ENCODE data around the gene PTPN11.

DNA sequence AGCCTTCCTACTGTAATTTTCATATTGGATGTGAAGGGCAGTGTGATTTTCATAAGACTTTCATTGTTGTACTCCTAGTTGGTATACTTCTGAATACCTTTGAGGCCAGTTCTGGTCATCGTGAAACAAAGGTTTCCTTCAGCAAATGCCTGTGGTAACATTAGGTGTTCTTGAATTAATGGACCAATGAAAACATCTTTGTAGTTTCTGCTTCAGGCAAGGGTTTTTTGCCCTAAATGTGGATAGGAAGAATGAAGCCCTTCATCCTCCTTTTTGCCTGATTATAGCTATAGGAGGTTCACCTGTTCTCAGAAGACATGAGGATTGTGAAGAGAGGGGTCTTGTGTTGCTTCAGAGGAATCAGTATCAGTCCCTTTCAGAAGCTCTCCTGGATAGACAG, 60.7 kb downstream of the PTPN11 start:
- TF ChIP-seq, protein P1, sequence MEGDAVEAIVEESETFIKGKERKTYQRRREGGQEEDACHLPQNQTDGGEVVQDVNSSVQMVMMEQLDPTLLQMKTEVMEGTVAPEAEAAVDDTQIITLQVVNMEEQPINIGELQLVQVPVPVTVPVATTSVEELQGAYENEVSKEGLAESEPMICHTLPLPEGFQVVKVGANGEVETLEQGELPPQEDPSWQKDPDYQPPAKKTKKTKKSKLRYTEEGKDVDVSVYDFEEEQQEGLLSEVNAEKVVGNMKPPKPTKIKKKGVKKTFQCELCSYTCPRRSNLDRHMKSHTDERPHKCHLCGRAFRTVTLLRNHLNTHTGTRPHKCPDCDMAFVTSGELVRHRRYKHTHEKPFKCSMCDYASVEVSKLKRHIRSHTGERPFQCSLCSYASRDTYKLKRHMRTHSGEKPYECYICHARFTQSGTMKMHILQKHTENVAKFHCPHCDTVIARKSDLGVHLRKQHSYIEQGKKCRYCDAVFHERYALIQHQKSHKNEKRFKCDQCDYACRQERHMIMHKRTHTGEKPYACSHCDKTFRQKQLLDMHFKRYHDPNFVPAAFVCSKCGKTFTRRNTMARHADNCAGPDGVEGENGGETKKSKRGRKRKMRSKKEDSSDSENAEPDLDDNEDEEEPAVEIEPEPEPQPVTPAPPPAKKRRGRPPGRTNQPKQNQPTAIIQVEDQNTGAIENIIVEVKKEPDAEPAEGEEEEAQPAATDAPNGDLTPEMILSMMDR (IDR thresholded peaks at IDR 0.05) = no peak
- TF ChIP-seq YY1 (IDR thresholded peaks at IDR 0.05; ENCODE audit: low read depth) (no peak), GABPA (IDR thresholded peaks at IDR 0.05; ENCODE audit: low read depth) (no peak), TAF1 (IDR thresholded peaks at IDR 0.05; ENCODE audit: borderline replicate concordance, low read depth, low read length) (no peak), TCF12 (IDR thresholded peaks at IDR 0.05) (no peak), ELF1 (IDR thresholded peaks at IDR 0.05) (no peak), MEF2A (IDR thresholded peaks at IDR 0.05; ENCODE audit: borderline replicate concordance, low read depth) (no peak), TEAD4 (IDR thresholded peaks at IDR 0.05; ENCODE audit: borderline replicate concordance, insufficient read depth) (no peak), NFIC (IDR thresholded peaks at IDR 0.05; ENCODE audit: borderline replicate concordance) (no peak), NRF1 (IDR thresholded peaks at IDR 0.05; ENCODE audit: low read depth, low read length) (no peak), FOXM1 (IDR thresholded peaks at IDR 0.05; ENCODE audit: low read depth) (no peak)
- TF ChIP-seq, protein P2, sequence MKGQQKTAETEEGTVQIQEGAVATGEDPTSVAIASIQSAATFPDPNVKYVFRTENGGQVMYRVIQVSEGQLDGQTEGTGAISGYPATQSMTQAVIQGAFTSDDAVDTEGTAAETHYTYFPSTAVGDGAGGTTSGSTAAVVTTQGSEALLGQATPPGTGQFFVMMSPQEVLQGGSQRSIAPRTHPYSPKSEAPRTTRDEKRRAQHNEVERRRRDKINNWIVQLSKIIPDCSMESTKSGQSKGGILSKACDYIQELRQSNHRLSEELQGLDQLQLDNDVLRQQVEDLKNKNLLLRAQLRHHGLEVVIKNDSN (IDR thresholded peaks at IDR 0.05; ENCODE audit: borderline replicate concordance, low read depth) = no peak

Measured in SK-N-SH (cell line).